Caki2 (cell line): ENCODE measurements around the gene FAM53B. TPM values are rescaled to one million over a fixed set of nuclear protein-coding genes. Genes with fewer than 3 reads are reported as not detected.

Experiments used
- DNase-seq: peaks from one replicate; pipeline ENCODE4 v3.0.0-alpha.2; 2015; ENCODE audit warnings: low read depth
- in situ Hi-C: cut with HindIII; loops from 2 replicates; pipeline ENCODE4 v1.10.0; 2016; ENCODE audit warnings: low sequenced_read_pairs, low pct_unique_long_range_greater_than_20kb, mixed read lengths
- total RNA-seq: library from RNA; depleted of rRNA; stranded (reverse); fragments of >200 nt; shearing (Covaris generic); gene quantifications from 2 replicates; pipeline ENCODE4 v1.2.3, GENCODE V29; 2014; ENCODE audit warnings: low replicate concordance

FAM53B gene
- total RNA-seq, 1 experiment from 2014 or later: 10.5 TPM

GRCh38 chr10:124692100-124692446 lies 52.1 kb downstream of the FAM53B start:
- in situ Hi-C loops: no loop called here
- no peak for DNase-seq

- in situ Hi-C loops: no loop called here
- no peak for DNase-seq
These were observed 52.6 kb downstream of the FAM53B start for GRCh38 chr10:124691421-124692099.

GRCh38 chr10:124691002-124691401 lies 53.2 kb downstream of the FAM53B start:
- DNase-seq: no peak
- in situ Hi-C loops: no loop called here

- no peak for DNase-seq
- in situ Hi-C loops: no loop called here
These were observed 54.2 kb downstream of the FAM53B start for GRCh38 chr10:124689911-124690498.

- in situ Hi-C loops: no loop called here
- no peak for DNase-seq
These were observed 55.1 kb downstream of the FAM53B start for GRCh38 chr10:124688889-124689670.

- in situ Hi-C loops: no loop called here
- no peak for DNase-seq
These were observed 55.8 kb downstream of the FAM53B start for GRCh38 chr10:124688386-124688785.

GRCh38 chr10:124686707-124687376 lies 57.3 kb downstream of the FAM53B start:
- no peak for DNase-seq
- in situ Hi-C loops: no loop called here

- in situ Hi-C loops: no loop called here
- DNase-seq: no peak
These were observed 58.9 kb downstream of the FAM53B start for GRCh38 chr10:124685261-124685660.

- DNase-seq: no peak
- in situ Hi-C loops: no loop called here
These were observed 60.4 kb downstream of the FAM53B start for GRCh38 chr10:124683814-124684213.

GRCh38 chr10:124681626-124682552 lies 62.3 kb downstream of the FAM53B start:
- no peak for DNase-seq
- in situ Hi-C loops: no loop called here

GRCh38 chr10:124681091-124681490 lies 63.1 kb downstream of the FAM53B start:
- in situ Hi-C loops: no loop called here
- no peak for DNase-seq

- no peak for DNase-seq
- in situ Hi-C loops: no loop called here
These were observed 63.5 kb downstream of the FAM53B start for GRCh38 chr10:124680675-124681074.

- in situ Hi-C loops: no loop called here
- no peak for DNase-seq
These were observed 64.8 kb downstream of the FAM53B start for GRCh38 chr10:124679401-124679800.

GRCh38 chr10:124678557-124679240 lies 65.5 kb downstream of the FAM53B start:
- no peak for DNase-seq
- in situ Hi-C loops: no loop called here

- no peak for DNase-seq
- in situ Hi-C loops: no loop called here
These were observed 66.2 kb downstream of the FAM53B start for GRCh38 chr10:124677749-124678556.

- no peak for DNase-seq
- in situ Hi-C loops: no loop called here
These were observed 66.9 kb downstream of the FAM53B start for GRCh38 chr10:124677293-124677699.
